ENCODE data around the gene NID2.

The NID2 gene

DNA sequence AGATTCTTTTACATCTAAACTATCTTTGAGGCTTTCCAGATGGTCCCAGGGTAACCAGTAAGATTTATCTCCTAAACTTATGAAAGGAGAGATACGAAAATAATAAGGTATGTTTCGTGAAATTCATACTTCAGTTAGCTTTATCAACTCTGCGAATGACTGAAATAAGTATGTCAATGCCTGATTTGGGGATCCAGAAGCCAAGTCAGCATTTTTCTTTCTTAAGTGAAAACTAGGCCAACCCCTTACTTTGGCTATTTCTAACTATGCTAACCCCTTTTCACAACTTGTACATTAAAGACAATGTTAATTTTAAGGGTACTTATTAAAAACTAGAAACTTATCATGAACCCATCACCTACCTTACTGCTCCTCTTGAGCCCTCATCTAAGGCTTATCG lies 26.9 kb upstream of the NID2 start:
- H3K27me3 ChIP-seq (ENCODE audit: control insufficient read depth in 1 of 2, insufficient read depth in 2 of 2, low read length in 2 of 2), result no peaks in the 10 kb centered on the region
- no peaks in the 10 kb centered on the region for H3K9me3 ChIP-seq (ENCODE audit: low read length)
- no peaks in the 10 kb centered on the region for H3K36me3 ChIP-seq (ENCODE audit: insufficient read depth, low read length)
- H3K9ac ChIP-seq (ENCODE audit: low read length), result no peak overlapping the region
- no peaks in the 10 kb centered on the region for H3K4me1 ChIP-seq (ENCODE audit: insufficient read depth, low read length)
- no peak overlapping the region for H3K4me3 ChIP-seq (ENCODE audit: low read depth in 1 of 2, low read length in 2 of 2)
- no peak overlapping the region for H3K27ac ChIP-seq (ENCODE audit: low read depth, low read length)

GRCh38 chr14:52095336-52095735 lies 26.5 kb upstream of the NID2 start:
- no peak overlapping the region for H3K27ac ChIP-seq (ENCODE audit: low read depth, low read length)
- H3K9ac ChIP-seq (ENCODE audit: low read length), result no peak overlapping the region
- no peaks in the 10 kb centered on the region for H3K27me3 ChIP-seq (ENCODE audit: control insufficient read depth in 1 of 2, insufficient read depth in 2 of 2, low read length in 2 of 2)
- H3K9me3 ChIP-seq (ENCODE audit: low read length), result no peaks in the 10 kb centered on the region
- H3K4me1 ChIP-seq (ENCODE audit: insufficient read depth, low read length), result no peaks in the 10 kb centered on the region
- no peaks in the 10 kb centered on the region for H3K36me3 ChIP-seq (ENCODE audit: insufficient read depth, low read length)
- H3K4me3 ChIP-seq (ENCODE audit: low read depth in 1 of 2, low read length in 2 of 2), result no peak overlapping the region

GRCh38 chr14:52094546-52095271 lies 25.9 kb upstream of the NID2 start:
- H3K27ac ChIP-seq (ENCODE audit: low read depth, low read length), result no peak overlapping the region
- no peaks in the 10 kb centered on the region for H3K9me3 ChIP-seq (ENCODE audit: low read length)
- H3K36me3 ChIP-seq (ENCODE audit: insufficient read depth, low read length), result no peaks in the 10 kb centered on the region
- no peak overlapping the region for H3K4me3 ChIP-seq (ENCODE audit: low read depth in 1 of 2, low read length in 2 of 2)
- no peak overlapping the region for H3K9ac ChIP-seq (ENCODE audit: low read length)
- H3K4me1 ChIP-seq (ENCODE audit: insufficient read depth, low read length), result no peaks in the 10 kb centered on the region
- H3K27me3 ChIP-seq (ENCODE audit: control insufficient read depth in 1 of 2, insufficient read depth in 2 of 2, low read length in 2 of 2), result no peaks in the 10 kb centered on the region

DNA sequence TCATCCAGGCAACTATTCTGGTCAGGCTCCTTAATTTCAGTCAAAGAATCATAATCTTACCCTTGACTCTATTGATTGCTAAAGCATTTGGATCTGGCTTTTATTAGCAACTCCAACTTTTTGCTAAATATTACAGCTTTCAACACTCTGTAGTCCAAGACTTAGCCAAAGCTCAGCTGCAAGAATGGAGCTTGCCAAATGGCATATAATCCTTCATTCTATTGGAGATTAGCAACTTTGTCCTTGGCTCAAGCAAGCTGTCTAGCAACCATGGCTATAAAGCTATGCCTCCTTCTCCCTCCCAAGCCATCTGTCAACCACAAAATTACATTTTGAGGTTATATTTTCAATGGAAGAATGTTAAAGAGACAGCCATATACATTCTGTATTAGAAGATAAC lies 23.1 kb upstream of the NID2 start:
- Histone ChIP-seq H3K4me3 (ENCODE audit: low read depth in 1 of 2, low read length in 2 of 2) (no peak overlapping the region), H3K9ac (ENCODE audit: low read length) (no peak overlapping the region), H3K27ac (ENCODE audit: low read depth, low read length) (no peak overlapping the region), H3K27me3 (ENCODE audit: control insufficient read depth in 1 of 2, insufficient read depth in 2 of 2, low read length in 2 of 2) (no peaks in the 10 kb centered on the region), H3K36me3 (ENCODE audit: insufficient read depth, low read length) (no peaks in the 10 kb centered on the region), H3K4me1 (ENCODE audit: insufficient read depth, low read length) (no peaks in the 10 kb centered on the region), H3K9me3 (ENCODE audit: low read length) (no peaks in the 10 kb centered on the region)

GRCh38 chr14:52090936-52091335 lies 22.1 kb upstream of the NID2 start:
- H3K36me3 ChIP-seq (ENCODE audit: insufficient read depth, low read length), result no peaks in the 10 kb centered on the region
- H3K9me3 ChIP-seq (ENCODE audit: low read length), result no peaks in the 10 kb centered on the region
- no peak overlapping the region for H3K27ac ChIP-seq (ENCODE audit: low read depth, low read length)
- no peak overlapping the region for H3K9ac ChIP-seq (ENCODE audit: low read length)
- H3K27me3 ChIP-seq (ENCODE audit: control insufficient read depth in 1 of 2, insufficient read depth in 2 of 2, low read length in 2 of 2), result no peaks in the 10 kb centered on the region
- H3K4me3 ChIP-seq (ENCODE audit: low read depth in 1 of 2, low read length in 2 of 2), result no peak overlapping the region
- no peaks in the 10 kb centered on the region for H3K4me1 ChIP-seq (ENCODE audit: insufficient read depth, low read length)

GRCh38 chr14:52089218-52089617 lies 20.4 kb upstream of the NID2 start:
- H3K4me3 ChIP-seq (ENCODE audit: low read depth in 1 of 2, low read length in 2 of 2), result no peak overlapping the region
- H3K36me3 ChIP-seq (ENCODE audit: insufficient read depth, low read length), result no peaks in the 10 kb centered on the region
- H3K27ac ChIP-seq (ENCODE audit: low read depth, low read length), result no peak overlapping the region
- H3K9ac ChIP-seq (ENCODE audit: low read length), result no peak overlapping the region
- H3K9me3 ChIP-seq (ENCODE audit: low read length), result no peaks in the 10 kb centered on the region
- no peaks in the 10 kb centered on the region for H3K4me1 ChIP-seq (ENCODE audit: insufficient read depth, low read length)
- no peaks in the 10 kb centered on the region for H3K27me3 ChIP-seq (ENCODE audit: control insufficient read depth in 1 of 2, insufficient read depth in 2 of 2, low read length in 2 of 2)

DNA sequence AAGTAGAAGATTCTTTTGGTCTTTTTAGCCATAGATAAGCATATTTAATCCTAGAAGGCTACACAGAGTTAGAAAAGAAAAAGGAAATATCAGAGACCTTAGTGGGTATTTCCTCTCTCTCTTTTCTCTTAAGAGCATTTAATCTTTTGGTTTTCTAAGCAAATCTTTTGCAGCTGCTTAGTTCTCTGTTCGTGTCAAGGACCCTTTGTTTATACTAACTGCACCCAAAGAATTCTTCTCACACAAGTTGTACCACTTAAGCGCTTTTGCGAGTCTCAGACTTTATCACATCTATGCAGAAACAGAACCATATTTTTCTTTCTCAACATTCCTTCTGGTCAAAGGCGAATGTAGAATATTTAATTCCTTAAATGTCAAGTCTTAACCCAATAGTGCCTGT lies 17.9 kb upstream of the NID2 start:
- Histone ChIP-seq H3K36me3 (ENCODE audit: insufficient read depth, low read length) (no peaks in the 10 kb centered on the region), H3K27me3 (ENCODE audit: control insufficient read depth in 1 of 2, insufficient read depth in 2 of 2, low read length in 2 of 2) (no peaks in the 10 kb centered on the region), H3K4me1 (ENCODE audit: insufficient read depth, low read length) (no peaks in the 10 kb centered on the region), H3K9ac (ENCODE audit: low read length) (no peak overlapping the region), H3K4me3 (ENCODE audit: low read depth in 1 of 2, low read length in 2 of 2) (no peak overlapping the region), H3K27ac (ENCODE audit: low read depth, low read length) (no peak overlapping the region), H3K9me3 (ENCODE audit: low read length) (no peaks in the 10 kb centered on the region)

DNA sequence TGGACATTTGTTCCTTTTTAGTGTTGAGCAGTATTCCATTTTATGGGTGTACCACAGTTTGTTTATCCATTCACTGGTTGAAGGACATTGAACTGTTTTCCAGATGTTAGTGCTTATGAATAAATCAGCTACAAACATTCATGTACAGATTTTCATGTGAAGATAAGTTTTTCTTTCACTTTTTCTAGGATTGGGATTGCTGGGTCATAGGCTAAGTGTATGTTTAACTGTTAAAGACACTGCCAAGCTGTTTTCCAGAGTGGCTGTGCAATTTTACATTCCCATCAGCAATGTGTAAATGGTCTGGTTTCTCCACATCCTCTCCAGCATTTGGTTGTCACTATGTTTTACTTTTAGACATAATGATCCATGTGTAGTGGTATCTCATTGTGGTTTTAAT lies 14.0 kb upstream of the NID2 start:
- Histone ChIP-seq H3K36me3 (ENCODE audit: insufficient read depth, low read length) (no peaks in the 10 kb centered on the region), H3K9ac (ENCODE audit: low read length) (no peak overlapping the region), H3K27me3 (ENCODE audit: control insufficient read depth in 1 of 2, insufficient read depth in 2 of 2, low read length in 2 of 2) (no peaks in the 10 kb centered on the region), H3K27ac (ENCODE audit: low read depth, low read length) (no peak overlapping the region), H3K4me1 (ENCODE audit: insufficient read depth, low read length) (no peaks in the 10 kb centered on the region), H3K9me3 (ENCODE audit: low read length) (no peaks in the 10 kb centered on the region), H3K4me3 (ENCODE audit: low read depth in 1 of 2, low read length in 2 of 2) (no peak overlapping the region)

- no peak overlapping the region for H3K27ac ChIP-seq (ENCODE audit: low read depth, low read length)
- H3K27me3 ChIP-seq (ENCODE audit: control insufficient read depth in 1 of 2, insufficient read depth in 2 of 2, low read length in 2 of 2), result no peaks in the 10 kb centered on the region
- no peaks in the 10 kb centered on the region for H3K36me3 ChIP-seq (ENCODE audit: insufficient read depth, low read length)
- no peaks in the 10 kb centered on the region for H3K4me1 ChIP-seq (ENCODE audit: insufficient read depth, low read length)
- H3K9me3 ChIP-seq (ENCODE audit: low read length), result no peaks in the 10 kb centered on the region
- H3K4me3 ChIP-seq (ENCODE audit: low read depth in 1 of 2, low read length in 2 of 2), result no peak overlapping the region
- no peak overlapping the region for H3K9ac ChIP-seq (ENCODE audit: low read length)
Measured at GRCh38 chr14:52081964-52082363, 13.1 kb upstream of the NID2 start.

GRCh38 chr14:52080808-52081755 lies 12.2 kb upstream of the NID2 start:
- H3K27me3 ChIP-seq (ENCODE audit: control insufficient read depth in 1 of 2, insufficient read depth in 2 of 2, low read length in 2 of 2), result no peaks in the 10 kb centered on the region
- no peak overlapping the region for H3K9ac ChIP-seq (ENCODE audit: low read length)
- no peaks in the 10 kb centered on the region for H3K9me3 ChIP-seq (ENCODE audit: low read length)
- no peaks in the 10 kb centered on the region for H3K4me1 ChIP-seq (ENCODE audit: insufficient read depth, low read length)
- no peaks in the 10 kb centered on the region for H3K36me3 ChIP-seq (ENCODE audit: insufficient read depth, low read length)
- no peak overlapping the region for H3K4me3 ChIP-seq (ENCODE audit: low read depth in 1 of 2, low read length in 2 of 2)
- no peak overlapping the region for H3K27ac ChIP-seq (ENCODE audit: low read depth, low read length)

GRCh38 chr14:52080158-52080800 lies 11.4 kb upstream of the NID2 start:
- Histone ChIP-seq H3K9me3 (ENCODE audit: low read length) (no peaks in the 10 kb centered on the region), H3K4me3 (ENCODE audit: low read depth in 1 of 2, low read length in 2 of 2) (no peak overlapping the region), H3K27ac (ENCODE audit: low read depth, low read length) (no peak overlapping the region), H3K36me3 (ENCODE audit: insufficient read depth, low read length) (no peaks in the 10 kb centered on the region), H3K27me3 (ENCODE audit: control insufficient read depth in 1 of 2, insufficient read depth in 2 of 2, low read length in 2 of 2) (no peaks in the 10 kb centered on the region), H3K9ac (ENCODE audit: low read length) (no peak overlapping the region), H3K4me1 (ENCODE audit: insufficient read depth, low read length) (no peaks in the 10 kb centered on the region)
